BJ (cell line): ENCODE measurements around the gene SLC27A4. TPM values are rescaled to one million over a fixed set of nuclear protein-coding genes. Genes with fewer than 3 reads are reported as not detected.
A peak's percentile ranks its signal among the peaks of the same experiment; 100 is the strongest.

ENCODE experiments used
- CTCF ChIA-PET: fragments of 350-600 bp; formaldehyde crosslinking; extraction: SDS; loops from one replicate; lab custom pipeline; 2021; ENCODE audit warnings: antibody characterized with exemption, inconsistent platforms; lab: Yijun Ruan, JAX
- POLR2A ChIA-PET: fragments of 300-600 bp; sonication (Branson Sonifier 250); formaldehyde crosslinking; extraction: SDS; loops from one replicate; lab custom pipeline; 2021; ENCODE audit warnings: antibody characterized with exemption; lab: Charles Lee
- DNase-seq: peaks from one replicate; pipeline ENCODE4 v3.0.0-alpha.2; 2011; ENCODE audit warnings: low read depth
- H3K27me3 ChIP-seq: 2 replicates; pipeline ENCODE4 v1.6.0; 2011; ENCODE audit warnings: low read length; ENCODE audit not compliant: control insufficient read depth, insufficient read depth
- H3K36me3 ChIP-seq: 2 replicates; pipeline ENCODE4 v1.5.1; 2011; ENCODE audit warnings: low read length; ENCODE audit not compliant: control insufficient read depth, insufficient read depth
- H3K4me3 ChIP-seq: 2 replicates; pipeline ENCODE4 v1.5.1; 2011; ENCODE audit warnings: low read depth, mild to moderate bottlenecking, control low read depth, low read length
- CTCF ChIP-seq: IDR thresholded peaks from 2 replicates; pipeline ENCODE4 v1.5.1; 2011; ENCODE audit warnings: low read depth, mild to moderate bottlenecking, control low read depth, inconsistent platforms, low read length, moderate library complexity; ENCODE audit not compliant: insufficient read depth
- polyA plus RNA-seq: library from polyadenylated mRNA; depleted of rRNA; stranded (reverse); fragments of >200 nt; gene quantifications from 2 replicates; pipeline ENCODE4 v1.2.3, GENCODE V29; 2011

The SLC27A4 gene
- polyA plus RNA-seq, 1 experiment, result 15.2 TPM

DNA sequence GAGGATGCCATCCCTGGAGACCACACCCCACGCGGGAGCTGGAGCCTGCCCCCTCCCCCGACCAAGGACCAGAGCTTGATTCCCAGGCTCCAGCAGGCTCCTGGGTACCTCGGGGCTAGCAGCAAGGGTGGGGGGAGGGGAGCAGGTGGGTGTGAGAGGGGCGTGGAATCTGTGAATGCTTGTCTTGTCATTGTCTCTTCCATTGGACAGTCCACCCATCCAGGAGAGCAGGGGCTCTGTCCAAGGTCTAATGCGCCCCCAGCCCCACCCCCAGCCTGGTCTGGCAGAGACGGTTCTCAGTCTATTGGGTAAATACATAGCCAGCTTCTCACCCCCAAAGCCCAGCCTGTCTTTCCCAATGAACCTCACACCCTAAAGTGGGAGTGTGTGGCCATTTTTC, 53.6 kb downstream of the SLC27A4 start:
- ChIA-PET POLR2A (no interaction called here), CTCF (interaction anchor here (0.7 to 1.2 kb wide), 2 partner anchors 26 to 32 kb away, joined by 3 to 6 read pairs; partner anchors contain the start of gene CERCAM)
- Histone ChIP-seq H3K36me3 (peaks cover 7% of the 10 kb centered on the region), H3K27me3 (peaks cover 4% of the 10 kb centered on the region; the same call in 1 of the 2 replicates), H3K4me3 (no peak overlapping the region)
- DNase-seq, result no peak
- no peak for TF ChIP-seq CTCF

- Histone ChIP-seq H3K27me3 (peaks cover 4% of the 10 kb centered on the region; the same call in 1 of the 2 replicates), H3K4me3 (no peak overlapping the region), H3K36me3 (peaks cover 4% of the 10 kb centered on the region)
- POLR2A ChIA-PET, result interaction anchor here (0.5 kb wide), 1 partner anchor 279 kb away, joined by 6 read pairs; no protein-coding TSS in a partner anchor
- peak; percentile 26 for DNase-seq
- TF ChIP-seq CTCF, result no peak
- CTCF ChIA-PET, result interaction anchor here (0.7 to 1.2 kb wide), 3 partner anchors 16 to 32 kb away, joined by 3 to 6 read pairs (median 4); partner anchors contain the start of gene CERCAM
Measured at GRCh38 chr9:128394379-128395168, 54.2 kb downstream of the SLC27A4 start.

GRCh38 chr9:128396970-128397613, 56.8 kb downstream of the SLC27A4 start:
- ChIA-PET CTCF (interaction anchor here (0.6 to 3.5 kb wide), 5 partner anchors 13 to 1097 kb away, joined by 3 to 24 read pairs (median 5); no protein-coding TSS in a partner anchor), POLR2A (no interaction called here)
- no peaks in the 10 kb centered on the region; the same call in 1 of the 2 replicates for H3K36me3 ChIP-seq
- TF ChIP-seq CTCF, result no peak
- DNase-seq, result no peak
- no peak overlapping the region for H3K4me3 ChIP-seq
- H3K27me3 ChIP-seq, result peaks cover 6% of the 10 kb centered on the region; the same call in 1 of the 2 replicates

DNA sequence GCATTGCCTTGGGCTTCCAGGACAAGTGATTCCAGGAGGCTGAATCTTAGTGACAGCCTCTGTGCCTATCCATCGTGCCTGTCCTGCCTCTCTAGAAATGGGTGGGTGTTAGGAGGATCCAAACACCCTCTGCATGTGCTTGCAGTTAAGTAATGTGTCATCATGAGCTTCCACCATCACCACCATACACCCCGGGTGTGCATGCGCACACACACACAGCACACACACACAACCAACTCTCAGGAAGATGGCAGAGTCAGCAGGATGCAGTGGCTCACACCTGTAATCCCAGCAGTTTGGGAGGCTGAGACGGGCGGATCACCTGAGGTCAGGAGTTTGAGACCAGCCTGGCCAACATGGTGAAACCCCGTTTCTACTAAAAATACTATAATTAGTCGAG, 57.5 kb downstream of the SLC27A4 start:
- ChIA-PET POLR2A (no interaction called here), CTCF (interaction anchor here (0.9 to 3.5 kb wide), 3 partner anchors 13 to 23 kb away, joined by 3 to 24 read pairs (median 3); partner anchors contain the start of gene CERCAM)
- DNase-seq, result no peak

More for the DNA sequence above, 57.5 kb downstream of the SLC27A4 start:
- TF ChIP-seq CTCF, result no peak
- peaks cover 6% of the 10 kb centered on the region; the same call in 1 of the 2 replicates for H3K27me3 ChIP-seq
- H3K4me3 ChIP-seq, result no peak overlapping the region
- no peaks in the 10 kb centered on the region for H3K36me3 ChIP-seq
